BLaER1 treated with 17β-estradiol and CSF1 and Interleukin-3, amounts not matched to agents 10 nM and 100 nM (cell line): Measurements from ENCODE around the gene FKBP1A.

Source experiments
- H3K27ac ChIP-seq, 11 experiments: shearing (Covaris generic); formaldehyde crosslinking; 2 replicates each; pipeline ENCODE4 v1.8.1; 2022
- H3K27me3 ChIP-seq, 11 experiments: shearing (Covaris generic); formaldehyde crosslinking; 2 replicates each; pipeline ENCODE4 v1.8.1; 2022
- H3K36me3 ChIP-seq, 11 experiments: shearing (Covaris generic); formaldehyde crosslinking; 2 replicates each; pipeline ENCODE4 v1.8.1; 2022
- H3K4me1 ChIP-seq, 10 experiments: shearing (Covaris generic); formaldehyde crosslinking; 2 replicates each; pipeline ENCODE4 v1.8.1; 2022
- H3K4me2 ChIP-seq, 11 experiments: shearing (Covaris generic); formaldehyde crosslinking; 2 replicates each; pipeline ENCODE4 v1.8.1; 2022
- H3K4me3 ChIP-seq, 10 experiments: shearing (Covaris generic); formaldehyde crosslinking; 2 replicates each; pipeline ENCODE4 v1.8.1; 2022
- H3K9ac ChIP-seq, 11 experiments: shearing (Covaris generic); formaldehyde crosslinking; 2 replicates each; pipeline ENCODE4 v1.8.1; 2022
- H3K9me3 ChIP-seq, 11 experiments: shearing (Covaris generic); formaldehyde crosslinking; replicated peaks in 1 of 11; 2 replicates each; pipeline ENCODE4 v1.8.1; 2022
- H4K20me1 ChIP-seq, 11 experiments: shearing (Covaris generic); formaldehyde crosslinking; 2 replicates each; pipeline ENCODE4 v1.8.1; 2022
- Cebpa-rat ChIP-seq, 11 experiments: shearing (Covaris generic); IDR thresholded peaks; 2 replicates each; pipeline ENCODE4 v1.8.1; 2022

The FKBP1A gene

GRCh38 chr20:1394686-1395085 lies 1.8 kb upstream of the FKBP1A start:
- Histone ChIP-seq H4K20me1 (peaks cover 21 to 28% (median 25%) of the 10 kb centered on the region in 11 experiments), H3K27me3 (no peaks in the 10 kb centered on the region), H3K36me3 (peaks cover 0 to 13% (median 3%) of the 10 kb centered on the region in 11 experiments; a peak in 11 of 22 replicates), H3K4me3 (no peak overlapping the region), H3K4me2 (peak overlapping the region; percentile 77 to 99 (median 92)), H3K27ac (peak overlapping the region in 9 of 11 experiments; percentile 83 to 96 (median 91); a peak in 17 of 22 replicates), H3K9me3 (0 out of 22 replicates have a peak, but pooled peaks cover 0 to 5% (median 0%) of the 10 kb centered on the region in 11 experiments), H3K4me1 (peaks cover 44 to 86% (median 77%) of the 10 kb centered on the region in 10 experiments), H3K9ac (peak overlapping the region in 5 of 11 experiments; percentile 86 to 95 (median 94); a peak in 4 of 22 replicates)
- no peak for TF ChIP-seq Cebpa-rat (IDR thresholded peaks at IDR 0.05)

GRCh38 chr20:1393507-1393882 lies 641 bp upstream of the FKBP1A start:
- Histone ChIP-seq H3K9ac (peak overlapping the region; percentile 84 to 95 (median 91)), H3K4me1 (peaks cover 56 to 88% (median 84%) of the 10 kb centered on the region in 10 experiments), H3K27me3 (no peaks in the 10 kb centered on the region), H3K4me2 (peak overlapping the region; percentile 77 to 99 (median 92)), H3K36me3 (peaks cover 0 to 18% (median 5%) of the 10 kb centered on the region in 11 experiments; a peak in 11 of 22 replicates), H3K4me3 (peak overlapping the region; percentile 73 to 97 (median 88)), H4K20me1 (peaks cover 32 to 40% (median 37%) of the 10 kb centered on the region in 11 experiments), H3K9me3 (0 out of 22 replicates have a peak, but pooled peaks cover 0 to 5% (median 0%) of the 10 kb centered on the region in 11 experiments), H3K27ac (peak overlapping the region; percentile 82 to 96 (median 88))
- TF ChIP-seq Cebpa-rat (IDR thresholded peaks at IDR 0.05), result no peak

- peak overlapping the region; percentile 62 to 96 (median 88) for H3K27ac ChIP-seq
- H3K9ac ChIP-seq, result peak overlapping the region; percentile 84 to 95 (median 91)
- H3K9me3 ChIP-seq, result 0 out of 22 replicates have a peak, but pooled peaks cover 0 to 5% (median 0%) of the 10 kb centered on the region in 11 experiments
- peaks cover 44 to 51% (median 48%) of the 10 kb centered on the region in 11 experiments for H4K20me1 ChIP-seq
- no peak for TF ChIP-seq Cebpa-rat (IDR thresholded peaks at IDR 0.05)
- peak overlapping the region; percentile 77 to 99 (median 96) for H3K4me2 ChIP-seq
- H3K27me3 ChIP-seq, result no peaks in the 10 kb centered on the region
- H3K4me1 ChIP-seq, result peaks cover 67 to 88% (median 84%) of the 10 kb centered on the region in 10 experiments
- H3K36me3 ChIP-seq, result peaks cover 6 to 28% (median 16%) of the 10 kb centered on the region in 11 experiments; a peak in 18 of 22 replicates
- H3K4me3 ChIP-seq, result peak overlapping the region; percentile 73 to 97 (median 88)
Measured at GRCh38 chr20:1392443-1392692, 486 bp downstream of the FKBP1A start.

GRCh38 chr20:1391640-1392442 lies 1.0 kb downstream of the FKBP1A start:
- Histone ChIP-seq H3K27ac (peak overlapping the region; percentile 62 to 96 (median 88); a peak in 21 of 22 replicates), H3K4me1 (peaks cover 71 to 86% (median 82%) of the 10 kb centered on the region in 10 experiments)
- TF ChIP-seq Cebpa-rat (IDR thresholded peaks at IDR 0.05), result no peak

GRCh38 chr20:1390581-1391403 lies 2.1 kb downstream of the FKBP1A start:
- H3K36me3 ChIP-seq, result peaks cover 22 to 44% (median 31%) of the 10 kb centered on the region in 11 experiments
- H3K4me3 ChIP-seq, result peak overlapping the region; percentile 73 to 97 (median 88)
- peak overlapping the region; percentile 77 to 99 (median 96) for H3K4me2 ChIP-seq
- H3K27ac ChIP-seq, result peak overlapping the region in 10 of 11 experiments; percentile 83 to 96 (median 90); a peak in 20 of 22 replicates
- no peaks in the 10 kb centered on the region for H3K9me3 ChIP-seq
- peak overlapping the region; percentile 84 to 95 (median 91) for H3K9ac ChIP-seq
- no peaks in the 10 kb centered on the region for H3K27me3 ChIP-seq
- peaks cover 60 to 67% (median 64%) of the 10 kb centered on the region in 11 experiments for H4K20me1 ChIP-seq
- TF ChIP-seq Cebpa-rat (IDR thresholded peaks at IDR 0.05), result no peak
- peaks cover 69 to 83% (median 77%) of the 10 kb centered on the region in 10 experiments for H3K4me1 ChIP-seq

More at GRCh38 chr20:1391640-1392442, 1.0 kb downstream of the FKBP1A start:
- peaks cover 49 to 56% (median 53%) of the 10 kb centered on the region in 11 experiments for H4K20me1 ChIP-seq
- H3K27me3 ChIP-seq, result no peaks in the 10 kb centered on the region
- 0 out of 22 replicates have a peak, but pooled peaks cover 0 to 2% (median 0%) of the 10 kb centered on the region in 11 experiments for H3K9me3 ChIP-seq
- H3K4me2 ChIP-seq, result peak overlapping the region; percentile 77 to 99 (median 96)
- H3K36me3 ChIP-seq, result peaks cover 12 to 34% (median 21%) of the 10 kb centered on the region in 11 experiments; a peak in 19 of 22 replicates
- H3K4me3 ChIP-seq, result peak overlapping the region; percentile 73 to 97 (median 88)
- peak overlapping the region; percentile 84 to 95 (median 91) for H3K9ac ChIP-seq

- Histone ChIP-seq H3K27ac (peak overlapping the region in 9 of 11 experiments; percentile 83 to 96 (median 91); a peak in 18 of 22 replicates), H3K4me2 (peak overlapping the region; percentile 77 to 99 (median 96)), H3K4me3 (peak overlapping the region; percentile 73 to 97 (median 88); a peak in 19 of 20 replicates), H4K20me1 (peaks cover 68 to 75% (median 72%) of the 10 kb centered on the region in 11 experiments), H3K27me3 (no peaks in the 10 kb centered on the region), H3K9me3 (no peaks in the 10 kb centered on the region), H3K4me1 (peaks cover 61 to 85% (median 76%) of the 10 kb centered on the region in 10 experiments), H3K9ac (peak overlapping the region; percentile 84 to 95 (median 91); a peak in 21 of 22 replicates), H3K36me3 (peaks cover 30 to 53% (median 38%) of the 10 kb centered on the region in 11 experiments)
- no peak for TF ChIP-seq Cebpa-rat (IDR thresholded peaks at IDR 0.05)
Measured at GRCh38 chr20:1389703-1390580, 2.9 kb downstream of the FKBP1A start.

- Histone ChIP-seq H4K20me1 (peaks cover 78 to 86% (median 83%) of the 10 kb centered on the region in 11 experiments), H3K27ac (peak overlapping the region in 9 of 11 experiments; percentile 2 to 91 (median 50); a peak in 16 of 22 replicates), H3K4me3 (peak overlapping the region; percentile 21 to 50 (median 40); a peak in 18 of 20 replicates), H3K4me1 (peaks cover 51 to 85% (median 67%) of the 10 kb centered on the region in 10 experiments), H3K4me2 (peak overlapping the region; percentile 77 to 99 (median 96)), H3K9ac (peak overlapping the region; percentile 25 to 73 (median 57); a peak in 20 of 22 replicates), H3K9me3 (no peaks in the 10 kb centered on the region), H3K27me3 (no peaks in the 10 kb centered on the region), H3K36me3 (peaks cover 32 to 62% (median 46%) of the 10 kb centered on the region in 11 experiments)
- TF ChIP-seq Cebpa-rat (IDR thresholded peaks at IDR 0.05), result peak in 2 of 11 experiments; percentile 28 to 71; a peak in 2 of 22 replicates
Measured at GRCh38 chr20:1388741-1389483, 3.9 kb downstream of the FKBP1A start.
